HepG2 (cell line): ENCODE data around the gene CELF5. TPM values are rescaled to one million over a fixed set of nuclear protein-coding genes. Genes with fewer than 3 reads are reported as not detected.

Experiments
- ATAC-seq: fragments of 200-7000 bp; cut with Tn5 transposase; 3 replicates; pipeline ENCODE4 v1.9.1; 2020; ENCODE audit warnings: mild to moderate bottlenecking, moderate library complexity
- BruUV-seq: library from RNA; stranded (reverse); fragments of 400-500 nt; replicated peaks from 2 replicates; lab custom pipeline; 2021; lab: Mats Ljungman, UMichigan
- CTCF ChIA-PET: fragments of 300-600 bp; formaldehyde crosslinking; extraction: SDS; loops from one replicate; lab custom pipeline; 2021; ENCODE audit warnings: low total read pairs, inconsistent platforms, low intra/inter-chr PET ratio; lab: Yijun Ruan, JAX
- POLR2A ChIA-PET: fragments of 350-600 bp; sonication (Branson Sonifier 250); formaldehyde crosslinking; loops from one replicate; lab custom pipeline; 2020; ENCODE audit warnings: antibody characterized with exemption, inconsistent platforms; lab: Yijun Ruan, JAX
- DNase-seq: peaks from one replicate; pipeline ENCODE4 v3.0.0-alpha.2; 2015; ENCODE audit warnings: low spot score
- FAIRE-seq: peaks from 3 replicates; lab custom pipeline; 2011; peaks lifted over from hg19 to GRCh38; lab: Jason Lieb, UNC
- H2AFZ ChIP-seq: one replicate; pipeline ENCODE4 v1.6.1; 2011; ENCODE audit warnings: low read length, inconsistent platforms
- H3K27ac ChIP-seq: fragments of 300-600 bp; 3 replicates; pipeline ENCODE4 v1.8.0; 2011; ENCODE audit warnings: mixed run types, mild to moderate bottlenecking, mixed read lengths, low read length, inconsistent platforms; ENCODE audit not compliant: insufficient read depth; ENCODE audit errors: extremely low read length
- H3K27me3 ChIP-seq, 2 experiments: fragments of 200-600 bp in 1 of 2; 2 replicates in 1 of 2; 3 replicates in 1 of 2; pipeline versions ENCODE4 v1.6.0 to v1.8.0; 2011; ENCODE audit warnings: low read length in 2 of 2, mild to moderate bottlenecking in 2 of 2, moderate library complexity in 2 of 2, inconsistent platforms in 1 of 2; ENCODE audit not compliant: insufficient read depth in 2 of 2, control insufficient read depth in 1 of 2
- H3K36me3 ChIP-seq, 2 experiments: fragments of 200-600 bp in 1 of 2; replicated peaks in 1 of 2; 2 replicates in 1 of 2; 3 replicates in 1 of 2; pipeline versions ENCODE4 v1.5.1 to v1.8.0; 2011; ENCODE audit warnings: low read length in 2 of 2, inconsistent platforms in 1 of 2; ENCODE audit not compliant: insufficient read depth in 2 of 2, control insufficient read depth in 1 of 2
- H3K4me1 ChIP-seq: 2 replicates; pipeline ENCODE4 v1.5.1; 2012; ENCODE audit warnings: low read length, inconsistent platforms; ENCODE audit not compliant: insufficient read depth
- H3K4me2 ChIP-seq: 2 replicates; pipeline ENCODE4 v1.6.0; 2011; ENCODE audit warnings: low read depth, low read length, inconsistent platforms
- H3K4me3 ChIP-seq, 3 experiments: fragments of 200-600 bp in 1 of 3; sonication (generic), shearing (Covaris generic) in 1 of 3; replicated peaks in 1 of 3; 2 replicates each; pipeline ENCODE4 v1.5.1; 2011 to 2016; ENCODE audit warnings: low read length in 3 of 3, inconsistent platforms in 2 of 3, low read depth in 2 of 3, mild to moderate bottlenecking in 2 of 3, control low read depth in 1 of 3, mixed read lengths in 1 of 3; ENCODE audit not compliant: insufficient read depth in 1 of 3
- H3K79me2 ChIP-seq: one replicate; pipeline ENCODE4 v1.6.1; 2011; ENCODE audit warnings: low read length, inconsistent platforms; ENCODE audit not compliant: insufficient read depth
- H3K9ac ChIP-seq: 2 replicates; pipeline ENCODE4 v1.6.0; 2011; ENCODE audit warnings: mild to moderate bottlenecking, low read depth, low read length, inconsistent platforms; ENCODE audit not compliant: insufficient read depth
- H3K9me3 ChIP-seq: 2 replicates; pipeline ENCODE4 v1.5.1; 2012; ENCODE audit warnings: mild to moderate bottlenecking, low read length
- H4K20me1 ChIP-seq: 2 replicates; pipeline ENCODE4 v1.6.0; 2011; ENCODE audit warnings: inconsistent platforms, mild to moderate bottlenecking, low read length, moderate library complexity; ENCODE audit not compliant: insufficient read depth
- GATA4 ChIP-seq: sonication (generic); IDR thresholded peaks from 2 replicates; pipeline ENCODE4 v1.6.1; 2016; ENCODE audit warnings: antibody characterized with exemption, low read depth, borderline replicate concordance
- ZMYM3 ChIP-seq: sonication (generic); formaldehyde crosslinking; IDR thresholded peaks from 2 replicates; pipeline ENCODE4 v1.5.1; 2020; ENCODE audit warnings: mild to moderate bottlenecking, missing genetic modification reagents
- ZNF367 ChIP-seq: sonication (generic); formaldehyde crosslinking; IDR thresholded peaks from 2 replicates; pipeline ENCODE4 v1.4.0; 2020; ENCODE audit warnings: missing genetic modification reagents, borderline replicate concordance
- ZNF431 ChIP-seq: sonication (generic); formaldehyde crosslinking; IDR thresholded peaks from 2 replicates; pipeline ENCODE4 v1.9.0; 2022; ENCODE audit warnings: missing genetic modification reagents, low read depth, mild to moderate bottlenecking, borderline replicate concordance
- ZNF629 ChIP-seq: sonication (generic); formaldehyde crosslinking; conservative IDR thresholded peaks from 2 replicates; pipeline ENCODE4 v1.5.0; 2020; ENCODE audit warnings: missing genetic modification reagents
- WGBS: methylation state at CpG from one replicate; pipeline ENCODE4 v1.1.6; 2017; ENCODE audit warnings: low lambda C conversion rate; 5-methylcytosine and 5-hydroxymethylcytosine counted together
- in situ Hi-C: cut with HindIII; loops from 2 replicates; pipeline ENCODE4 v1.10.0; 2017; ENCODE audit warnings: low pct_unique_long_range_greater_than_20kb; ENCODE audit not compliant: extremely low pct_ligation_motif_present
- intact Hi-C: fragments of 100-400 bp; cut with micrococcal nuclease; formaldehyde crosslinking; loops from one replicate; pipeline ENCODE4 v1.10.0; 2022; ENCODE audit not compliant: unreplicated experiment
- polyA plus RNA-seq, 8 experiments: library from polyadenylated mRNA; depleted of rRNA in 3 of 8; stranded (reverse) in 7 of 8; unstranded in 1 of 8; fragments of >200 nt; fragmentation: Illumina TruSeq in 4 of 8; extraction: Trizol in 4 of 8; gene quantifications; 2 replicates each; pipeline versions ENCODE4 v1.2.1 to v1.2.3, GENCODE V29; 2011 to 2016; ENCODE audit warnings: low read depth in 4 of 8, missing spikeins in 1 of 8, mixed read lengths in 1 of 8; ENCODE audit not compliant: insufficient read depth in 1 of 8
- total RNA-seq, 5 experiments: library from RNA; depleted of rRNA; stranded (reverse); fragments of >200 nt; fragmentation: Illumina TruSeq; extraction: Trizol; gene quantifications; 2 replicates each; pipeline ENCODE4 v1.2.3, GENCODE V29; 2016; ENCODE audit warnings: low read depth in 1 of 5

The CELF5 gene
- total and polyA plus RNA-seq, 2 of the 13 experiments (the other 11 are each of a cell fraction or from before 2014, with no cell fraction given), result 0.31 to 0.84 TPM

GRCh38 chr19:3213159-3213558 lies 11.3 kb upstream of the CELF5 start:
- TF ChIP-seq GATA4 (no peak), ZNF367 (CRISPR knock-in tag) (no peak), ZMYM3 (CRISPR knock-in tag) (peak; percentile 43; the same call in 1 of the 2 replicates)
- TF ChIP-seq, all 625 proteins: peak for 1
- H3K4me2 ChIP-seq, result no peak overlapping the region
- no peaks in the 10 kb centered on the region for H3K9me3 ChIP-seq
- H3K27ac ChIP-seq, result no peak overlapping the region
- peaks cover 12% of the 10 kb centered on the region for H3K4me1 ChIP-seq
- no peak for ATAC-seq
- H3K27me3 ChIP-seq, result no peaks in the 10 kb centered on the region
- intact Hi-C loops (no loop called here), in situ Hi-C loops (no loop called here)
- no peak overlapping the region for H3K9ac ChIP-seq
- H3K36me3 ChIP-seq, result no peaks in the 10 kb centered on the region
- no peaks in the 10 kb centered on the region for H3K79me2 ChIP-seq
- no peak overlapping the region for H2AFZ ChIP-seq
- no peak for FAIRE-seq
- BruUV-seq, result no TSS peak
- H3K4me3 ChIP-seq, result no peak overlapping the region
- ChIA-PET POLR2A (no interaction called here), CTCF (no interaction called here)
- 91% methylated on average over 7 of the region's 7 CpGs for WGBS
- H4K20me1 ChIP-seq, result no peaks in the 10 kb centered on the region; the same call in 1 of the 2 replicates
- no peak for DNase-seq

GRCh38 chr19:3216874-3217273 lies 7.6 kb upstream of the CELF5 start:
- in situ Hi-C loops (no loop called here), intact Hi-C loops (no loop called here)
- H3K9me3 ChIP-seq, result no peaks in the 10 kb centered on the region
- no peak overlapping the region for H3K27ac ChIP-seq
- no peak overlapping the region for H3K4me3 ChIP-seq
- FAIRE-seq (no peak), ATAC-seq (no peak), DNase-seq (no peak)
- H3K4me2 ChIP-seq, result no peak overlapping the region
- no peaks in the 10 kb centered on the region for H4K20me1 ChIP-seq
- no TSS peak for BruUV-seq
- TF ChIP-seq ZNF629 (0 out of 2 replicates have a peak, but pooled peaks have one; percentile 22), ZNF431 (no peak)
- CTCF ChIA-PET, result no interaction called here
- 73% methylated on average over 5 of the region's 5 CpGs for WGBS
- no peak overlapping the region for H2AFZ ChIP-seq
- POLR2A ChIA-PET, result no interaction called here
- no peaks in the 10 kb centered on the region for H3K79me2 ChIP-seq
- H3K9ac ChIP-seq, result no peak overlapping the region
- H3K27me3 ChIP-seq, result no peaks in the 10 kb centered on the region
- H3K36me3 ChIP-seq, result no peaks in the 10 kb centered on the region
- H3K4me1 ChIP-seq, result peaks cover 12% of the 10 kb centered on the region
